Ishikawa (cell line): ENCODE measurements around the gene PRRC2B.
A peak's percentile ranks its signal among the peaks of the same experiment; 100 is the strongest.

ENCODE experiments used
- CEBPB ChIP-seq: IDR thresholded peaks from 2 replicates; pipeline ENCODE4 v1.6.1; 2012
- CREB1 ChIP-seq: IDR thresholded peaks from 2 replicates; pipeline ENCODE4 v1.6.1; 2012; ENCODE audit warnings: low read depth
- EGR1 ChIP-seq: IDR thresholded peaks from 2 replicates; pipeline ENCODE4 v1.6.1; 2012
- EP300 ChIP-seq: IDR thresholded peaks from 2 replicates; pipeline ENCODE4 v1.6.1; 2012; ENCODE audit warnings: borderline replicate concordance
- FOXM1 ChIP-seq: IDR thresholded peaks from 2 replicates; pipeline ENCODE4 v1.6.1; 2012; ENCODE audit warnings: low read depth, borderline replicate concordance
- NFIC ChIP-seq: IDR thresholded peaks from 2 replicates; pipeline ENCODE4 v1.6.1; 2012
- RAD21 ChIP-seq: IDR thresholded peaks from 2 replicates; pipeline ENCODE4 v1.6.1; 2012; ENCODE audit warnings: low read depth
- TAF1 ChIP-seq: IDR thresholded peaks from 2 replicates; pipeline ENCODE4 v1.6.1; 2012; ENCODE audit warnings: low read depth, mild to moderate bottlenecking
- TCF12 ChIP-seq: IDR thresholded peaks from 2 replicates; pipeline ENCODE4 v1.6.1; 2012; ENCODE audit warnings: low read depth
- TEAD4 ChIP-seq: IDR thresholded peaks from 2 replicates; pipeline ENCODE4 v1.6.1; 2012
- YY1 ChIP-seq: IDR thresholded peaks from 2 replicates; pipeline ENCODE4 v1.6.1; 2012; ENCODE audit warnings: low read depth
- ZBTB7A ChIP-seq: IDR thresholded peaks from 2 replicates; pipeline ENCODE4 v1.6.1; 2012; ENCODE audit warnings: low read depth
- TF ChIP-seq, protein P1 (sequence below): IDR thresholded peaks from 2 replicates; pipeline ENCODE4 v1.6.1; 2012
- TF ChIP-seq, protein P2 (sequence below): IDR thresholded peaks from 2 replicates; pipeline ENCODE4 v1.6.1; 2012
- TF ChIP-seq, protein P3 (sequence below): IDR thresholded peaks from 2 replicates; pipeline ENCODE4 v1.6.1; 2012; ENCODE audit warnings: low read depth, mild to moderate bottlenecking

Gene PRRC2B

DNA sequence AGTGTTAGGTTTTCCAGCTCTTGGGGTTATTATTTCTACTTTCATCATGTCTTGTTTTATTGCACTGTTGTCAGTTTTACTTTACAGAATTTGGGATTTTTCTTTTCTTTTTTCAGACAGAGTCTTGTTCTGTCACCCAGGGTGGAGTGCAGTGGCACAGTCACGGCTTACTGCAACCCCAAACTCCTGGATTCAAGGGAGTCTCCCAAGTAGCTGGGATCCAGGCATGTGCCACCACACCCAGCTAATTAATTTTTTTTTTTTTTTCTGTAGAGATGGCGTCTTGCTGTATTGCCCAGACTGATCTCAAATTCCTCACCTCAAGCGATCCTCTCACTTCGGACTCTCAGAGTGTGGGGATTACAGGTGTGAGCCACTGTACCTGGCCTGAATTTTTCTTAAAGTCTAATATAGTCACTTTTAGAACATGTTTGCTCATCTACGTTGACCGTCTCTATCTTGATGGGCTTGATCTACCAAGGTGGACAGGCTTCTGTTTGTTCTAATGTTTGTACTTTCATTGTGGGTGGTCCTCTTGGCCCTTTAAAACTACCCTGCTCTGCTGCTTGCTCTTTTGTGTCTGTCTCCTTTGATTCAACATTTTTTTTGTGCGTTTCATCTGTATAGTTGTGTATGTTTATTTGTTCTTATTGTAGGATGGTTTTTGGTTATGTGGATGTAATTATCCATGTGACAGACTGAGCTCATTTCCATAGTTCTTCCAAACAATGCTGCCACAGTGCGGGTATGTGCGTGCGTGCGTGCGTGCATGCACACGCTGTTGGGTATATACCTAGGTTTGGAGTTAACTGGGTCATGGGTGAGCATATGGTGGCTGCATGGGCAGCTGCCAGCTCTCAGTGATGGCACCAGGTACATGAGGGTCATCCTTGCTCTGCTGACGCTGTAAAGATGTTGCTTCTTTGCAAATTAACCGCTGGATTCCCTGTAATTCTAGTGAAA is 18.1 kb downstream of the PRRC2B start:
- TF ChIP-seq TEAD4 (no peak), NFIC (no peak), CREB1 (no peak)

DNA sequence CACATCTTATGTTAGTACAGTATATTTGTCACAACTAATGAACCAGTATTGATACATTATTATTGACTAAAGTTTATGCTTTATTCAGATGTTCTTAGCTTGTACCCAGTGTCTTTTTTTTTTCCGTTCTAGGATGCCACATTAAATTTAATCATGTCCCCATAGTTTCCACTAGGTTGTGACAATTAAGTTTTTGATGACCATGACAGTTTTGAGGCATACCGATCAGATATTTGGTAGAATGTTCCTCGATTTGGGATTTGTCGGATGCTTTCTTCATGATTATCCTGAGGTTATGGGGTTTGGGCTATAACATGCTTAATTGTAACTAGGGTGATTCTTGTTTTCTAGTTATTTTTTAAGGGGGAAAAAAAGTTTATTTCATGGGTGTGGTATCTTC is 22.6 kb downstream of the PRRC2B start:
- TF ChIP-seq TAF1 (no peak), EGR1 (no peak), TEAD4 (no peak)

DNA sequence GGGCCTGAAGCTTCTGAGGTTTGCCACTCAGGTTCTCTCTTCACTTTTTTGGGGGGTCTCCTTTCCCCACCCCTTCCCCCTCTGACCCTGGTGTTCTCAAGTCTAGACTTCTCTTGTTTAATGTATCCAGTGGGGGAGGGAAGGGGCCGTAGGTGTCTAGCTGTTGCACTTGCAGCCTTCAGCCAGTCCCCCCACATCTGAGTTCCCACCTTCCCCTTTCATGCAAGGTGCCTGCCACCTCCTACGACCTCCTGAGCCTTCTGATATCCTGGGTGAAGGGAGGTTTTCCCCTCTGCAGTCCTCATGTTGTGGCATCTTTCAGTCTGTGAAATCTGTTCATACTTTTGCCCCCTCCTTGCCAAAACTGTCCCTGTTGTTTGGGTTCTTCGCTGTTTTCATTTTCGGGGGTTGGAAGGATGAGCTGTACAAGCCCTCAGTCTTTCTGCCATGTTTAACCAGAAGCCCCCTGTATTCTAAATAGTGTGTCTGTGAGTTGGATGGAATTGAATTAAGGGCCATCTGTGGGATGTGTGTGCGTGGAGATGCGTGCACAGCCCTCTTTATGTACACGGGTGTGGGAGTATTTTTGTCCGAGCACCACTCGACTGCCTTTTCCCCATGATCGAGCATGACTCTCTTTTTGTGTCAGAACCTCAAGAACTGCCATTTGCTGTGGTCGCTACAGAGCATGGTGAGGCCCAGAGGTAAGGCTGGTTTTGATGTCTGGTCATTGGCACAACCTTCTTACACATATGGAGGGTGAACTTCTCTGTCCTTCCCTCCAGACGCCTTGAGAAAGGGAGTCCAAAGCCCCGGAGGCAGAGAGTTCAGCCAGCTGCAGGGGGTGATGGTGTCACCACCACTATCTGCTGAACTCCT is 23.6 kb downstream of the PRRC2B start:
- TF ChIP-seq EGR1 (no peak), TCF12 (no peak), CREB1 (no peak), ZBTB7A (no peak), YY1 (no peak), CEBPB (no peak), EP300 (no peak), TAF1 (no peak), NFIC (no peak), FOXM1 (no peak), RAD21 (no peak), TEAD4 (no peak)
- TF ChIP-seq, protein P1, sequence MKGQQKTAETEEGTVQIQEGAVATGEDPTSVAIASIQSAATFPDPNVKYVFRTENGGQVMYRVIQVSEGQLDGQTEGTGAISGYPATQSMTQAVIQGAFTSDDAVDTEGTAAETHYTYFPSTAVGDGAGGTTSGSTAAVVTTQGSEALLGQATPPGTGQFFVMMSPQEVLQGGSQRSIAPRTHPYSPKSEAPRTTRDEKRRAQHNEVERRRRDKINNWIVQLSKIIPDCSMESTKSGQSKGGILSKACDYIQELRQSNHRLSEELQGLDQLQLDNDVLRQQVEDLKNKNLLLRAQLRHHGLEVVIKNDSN = no peak
- TF ChIP-seq, protein P2, sequence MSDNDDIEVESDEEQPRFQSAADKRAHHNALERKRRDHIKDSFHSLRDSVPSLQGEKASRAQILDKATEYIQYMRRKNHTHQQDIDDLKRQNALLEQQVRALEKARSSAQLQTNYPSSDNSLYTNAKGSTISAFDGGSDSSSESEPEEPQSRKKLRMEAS = no peak
- TF ChIP-seq, protein P3, sequence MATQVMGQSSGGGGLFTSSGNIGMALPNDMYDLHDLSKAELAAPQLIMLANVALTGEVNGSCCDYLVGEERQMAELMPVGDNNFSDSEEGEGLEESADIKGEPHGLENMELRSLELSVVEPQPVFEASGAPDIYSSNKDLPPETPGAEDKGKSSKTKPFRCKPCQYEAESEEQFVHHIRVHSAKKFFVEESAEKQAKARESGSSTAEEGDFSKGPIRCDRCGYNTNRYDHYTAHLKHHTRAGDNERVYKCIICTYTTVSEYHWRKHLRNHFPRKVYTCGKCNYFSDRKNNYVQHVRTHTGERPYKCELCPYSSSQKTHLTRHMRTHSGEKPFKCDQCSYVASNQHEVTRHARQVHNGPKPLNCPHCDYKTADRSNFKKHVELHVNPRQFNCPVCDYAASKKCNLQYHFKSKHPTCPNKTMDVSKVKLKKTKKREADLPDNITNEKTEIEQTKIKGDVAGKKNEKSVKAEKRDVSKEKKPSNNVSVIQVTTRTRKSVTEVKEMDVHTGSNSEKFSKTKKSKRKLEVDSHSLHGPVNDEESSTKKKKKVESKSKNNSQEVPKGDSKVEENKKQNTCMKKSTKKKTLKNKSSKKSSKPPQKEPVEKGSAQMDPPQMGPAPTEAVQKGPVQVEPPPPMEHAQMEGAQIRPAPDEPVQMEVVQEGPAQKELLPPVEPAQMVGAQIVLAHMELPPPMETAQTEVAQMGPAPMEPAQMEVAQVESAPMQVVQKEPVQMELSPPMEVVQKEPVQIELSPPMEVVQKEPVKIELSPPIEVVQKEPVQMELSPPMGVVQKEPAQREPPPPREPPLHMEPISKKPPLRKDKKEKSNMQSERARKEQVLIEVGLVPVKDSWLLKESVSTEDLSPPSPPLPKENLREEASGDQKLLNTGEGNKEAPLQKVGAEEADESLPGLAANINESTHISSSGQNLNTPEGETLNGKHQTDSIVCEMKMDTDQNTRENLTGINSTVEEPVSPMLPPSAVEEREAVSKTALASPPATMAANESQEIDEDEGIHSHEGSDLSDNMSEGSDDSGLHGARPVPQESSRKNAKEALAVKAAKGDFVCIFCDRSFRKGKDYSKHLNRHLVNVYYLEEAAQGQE = no peak

DNA sequence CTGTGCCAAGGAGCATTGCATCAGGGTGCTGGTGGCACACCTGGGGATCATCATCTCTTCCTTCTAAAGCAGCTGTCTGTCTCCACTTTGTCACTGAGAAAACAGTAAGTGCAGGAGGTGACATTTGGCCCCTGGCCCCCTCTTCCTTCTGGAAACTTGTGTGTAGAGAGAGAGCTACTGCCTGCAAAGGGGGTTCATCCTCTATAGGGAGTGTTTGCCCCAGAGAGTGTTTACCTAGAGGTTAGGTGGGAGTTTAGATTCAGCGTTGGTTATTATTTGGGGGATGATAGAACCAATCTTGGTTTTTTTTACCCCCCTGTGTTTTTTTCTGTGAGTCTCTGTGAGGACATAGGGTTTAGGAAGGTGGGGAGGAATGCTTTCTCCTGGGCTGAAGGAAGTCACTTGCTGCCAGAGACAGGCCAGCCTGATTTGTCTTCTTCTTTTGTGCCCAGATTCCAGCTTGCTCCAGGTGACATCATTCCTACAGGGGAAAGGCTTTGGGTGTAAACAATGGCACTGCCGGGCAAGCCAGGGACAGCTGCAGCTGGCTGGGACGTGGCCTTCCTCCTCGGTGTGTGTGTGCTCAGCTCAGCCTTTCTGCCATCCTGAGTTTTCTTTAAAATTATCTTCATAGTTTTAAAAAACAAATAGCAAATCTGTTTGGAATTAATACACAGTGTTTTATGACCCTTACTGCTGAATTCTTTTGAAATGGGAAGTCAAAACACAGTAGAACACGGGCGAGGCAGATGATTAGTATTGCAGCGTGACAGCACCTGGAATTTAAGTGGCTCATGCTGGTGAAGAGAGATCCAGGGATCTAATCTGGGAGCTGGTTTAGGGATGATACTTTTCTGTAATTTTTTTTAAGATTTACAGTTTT is 24.5 kb downstream of the PRRC2B start:
- TF ChIP-seq TEAD4 = no peak
- TF ChIP-seq, protein P2 = 0 out of 2 replicates have a peak, but pooled peaks have one; percentile 15

DNA sequence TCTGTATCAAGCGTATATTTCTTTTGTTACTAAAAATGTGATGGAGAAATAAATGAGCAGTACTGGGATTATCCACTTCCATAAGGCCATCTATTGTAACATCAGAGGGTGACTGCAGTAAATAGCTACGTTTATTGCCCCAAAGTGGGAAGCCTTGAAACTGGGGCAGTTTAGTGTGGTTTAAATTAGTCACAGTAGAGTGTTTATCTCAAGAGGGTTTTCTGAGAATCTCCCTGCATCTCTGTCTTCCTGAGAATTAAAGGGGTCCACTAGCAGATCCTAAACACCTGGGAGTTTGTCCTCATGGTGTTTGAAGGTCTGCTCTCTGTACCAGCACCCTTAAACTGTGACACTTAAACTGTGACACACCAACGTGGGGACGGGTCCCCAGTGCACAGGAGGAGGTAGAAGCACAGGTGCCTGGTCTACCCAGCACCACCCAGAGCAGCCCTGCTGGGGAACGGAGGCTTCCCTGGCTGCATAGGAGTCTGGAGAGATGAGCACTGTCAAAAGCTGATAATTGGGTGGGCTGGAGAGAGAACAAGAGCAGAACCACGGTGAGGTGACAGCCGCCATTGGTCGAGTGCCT is 25.2 kb downstream of the PRRC2B start:
- no peak for TF ChIP-seq NFIC
- TF ChIP-seq EP300 = no peak
- no peak for TF ChIP-seq ZBTB7A
- TF ChIP-seq RAD21 = no peak
- no peak for TF ChIP-seq EGR1
- TF ChIP-seq, protein P2 = no peak
- TF ChIP-seq YY1 = no peak
- TF ChIP-seq TAF1 = no peak
- TF ChIP-seq, protein P1 = no peak
- TF ChIP-seq, protein P3 = no peak
- TF ChIP-seq FOXM1 = no peak
- TF ChIP-seq TCF12 = no peak
- no peak for TF ChIP-seq CEBPB
- no peak for TF ChIP-seq TEAD4
- no peak for TF ChIP-seq CREB1
